Spleen (tissue), 7 donors: ENCODE measurements around the gene HOXA7.

Experiments used
- CTCF ChIP-seq, 11 experiments: fragments of 200-600 bp in 7 of 11; fragments of 450-650 bp in 4 of 11; sonication (generic) in 4 of 11; IDR thresholded peaks in 8 of 11; conservative IDR thresholded peaks in 3 of 11; 1 replicate in 7 of 11; 2 replicates in 4 of 11; pipeline versions ENCODE4 v1.4.0 to v1.8.0; 2016 to 2021; ENCODE audit warnings: antibody characterized with exemption in 11 of 11, inconsistent platforms in 4 of 11, mild to moderate bottlenecking in 1 of 11
- POLR2A ChIP-seq, 3 donors: fragments of 450-650 bp; IDR thresholded peaks; one replicate each; pipeline ENCODE4 v1.5.1; 2017; ENCODE audit warnings: antibody characterized with exemption in 3 of 3, mild to moderate bottlenecking in 1 of 3
- POLR2AphosphoS5 ChIP-seq, 3 donors: sonication (generic); formaldehyde crosslinking; IDR thresholded peaks; one replicate each; pipeline ENCODE4 v1.5.1; 2017; ENCODE audit warnings: antibody characterized with exemption in 3 of 3
- donor health status: DM: no; HTN: no; CAD: no; lungs with moderate emphysema.
- donor health status: DM: no; HTN: no; CAD: no.
- donor health status: DM: no; HTN: no; CAD: no.

- TF ChIP-seq POLR2AphosphoS5 (IDR thresholded peaks at IDR 0.05) (no peak), POLR2A (IDR thresholded peaks at IDR 0.05) (no peak), CTCF (IDR thresholded peaks at IDR 0.05 in 8 of 11, conservative IDR thresholded peaks at IDR 0.05 in 3 of 11) (no peak)
These were observed 49.6 kb downstream of the HOXA7 start for GRCh38 chr7:27106901-27107240.
